ENCODE results near the gene MRPL34.
"Not testable (repeated sequence)": the region's sequence is repeated elsewhere in the genome, so short reads cannot be mapped to it uniquely, and the experiment has no call there.

Gene MRPL34

GRCh38 chr19:17305517-17306284 lies at the start of gene MRPL34:
MRPL34 (plus strand) TSS chr19:17305872; CDS start chr19:17305893, 21 bp downstream.
- peak; percentile 100 for DNase-seq (ENCODE audit: low spot score)

DNA sequence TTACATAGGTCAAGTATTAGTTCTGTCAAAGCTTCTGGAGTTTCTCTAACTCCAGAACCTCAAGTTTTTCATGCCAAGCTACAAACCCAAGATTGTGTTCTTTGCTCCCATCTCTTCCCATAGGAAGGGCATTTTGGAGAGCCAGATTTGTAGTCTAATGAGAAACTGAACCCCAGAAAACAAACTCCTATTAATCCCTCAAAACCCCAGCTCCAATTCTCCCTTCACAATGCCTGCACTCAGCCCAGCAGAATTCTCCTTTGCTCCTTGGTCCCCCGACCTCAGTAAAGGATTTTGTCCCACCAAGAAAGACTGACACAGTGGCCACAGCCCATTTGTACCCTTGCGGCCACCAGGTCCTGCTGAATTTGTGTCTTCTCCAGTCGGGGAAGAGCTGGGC lies 49.5 kb upstream of the MRPL34 start:
- DNase-seq (ENCODE audit: low spot score) = no peak

DNA sequence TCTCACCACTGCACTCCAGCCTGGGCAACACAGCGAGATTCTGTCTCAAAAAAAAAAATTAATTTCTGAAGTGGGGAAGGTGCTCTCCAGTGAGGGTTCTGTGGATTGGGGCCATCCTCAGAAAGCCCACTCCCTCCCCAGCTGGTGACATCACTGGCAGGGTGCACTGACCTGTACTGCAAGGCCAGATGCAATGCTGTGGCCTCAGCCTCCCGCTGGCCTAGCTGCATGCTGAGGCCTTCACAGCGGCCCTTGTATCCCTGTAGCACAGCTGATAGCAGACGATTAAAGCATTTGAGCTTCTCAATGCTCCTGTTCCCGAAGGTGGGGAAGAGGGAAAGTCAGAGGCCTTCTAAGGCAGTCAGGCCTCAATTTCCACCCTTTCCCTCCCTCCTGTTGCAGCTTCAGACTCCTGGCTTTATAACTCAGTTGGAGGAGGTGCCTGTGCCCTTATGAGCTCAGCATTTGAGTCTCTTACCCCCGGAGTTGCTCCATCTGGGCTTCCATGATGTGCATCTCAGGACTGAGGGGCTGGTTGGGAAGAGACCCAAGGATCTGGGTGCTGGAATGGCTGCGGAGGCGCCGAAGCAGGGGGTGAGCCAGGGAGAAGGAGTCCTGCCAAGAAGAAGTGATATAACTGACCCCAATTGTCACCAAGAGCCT lies 46.4 kb upstream of the MRPL34 start:
- DNase-seq (ENCODE audit: low spot score) = no peak

DNA sequence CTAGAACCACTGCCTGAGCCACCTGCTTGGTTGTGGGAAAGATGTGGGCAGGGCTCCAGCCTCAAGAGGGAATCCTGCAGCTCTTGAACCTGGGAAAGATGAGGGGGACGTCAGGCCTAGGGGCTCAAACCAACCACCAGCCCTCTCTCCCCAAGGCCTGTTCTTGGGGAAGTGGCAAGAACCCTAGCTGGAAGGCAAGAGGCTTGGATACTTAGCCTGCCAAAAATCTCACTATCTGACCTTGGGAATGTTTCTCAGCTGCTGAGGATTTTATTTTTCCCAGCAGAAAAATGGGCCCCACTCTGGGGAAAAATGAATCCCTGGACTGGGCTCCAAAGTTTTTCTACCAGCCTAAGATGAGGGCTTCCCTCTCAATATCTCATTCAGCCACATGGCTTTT lies 45.7 kb upstream of the MRPL34 start:
- no peak for DNase-seq (ENCODE audit: low spot score)

DNA sequence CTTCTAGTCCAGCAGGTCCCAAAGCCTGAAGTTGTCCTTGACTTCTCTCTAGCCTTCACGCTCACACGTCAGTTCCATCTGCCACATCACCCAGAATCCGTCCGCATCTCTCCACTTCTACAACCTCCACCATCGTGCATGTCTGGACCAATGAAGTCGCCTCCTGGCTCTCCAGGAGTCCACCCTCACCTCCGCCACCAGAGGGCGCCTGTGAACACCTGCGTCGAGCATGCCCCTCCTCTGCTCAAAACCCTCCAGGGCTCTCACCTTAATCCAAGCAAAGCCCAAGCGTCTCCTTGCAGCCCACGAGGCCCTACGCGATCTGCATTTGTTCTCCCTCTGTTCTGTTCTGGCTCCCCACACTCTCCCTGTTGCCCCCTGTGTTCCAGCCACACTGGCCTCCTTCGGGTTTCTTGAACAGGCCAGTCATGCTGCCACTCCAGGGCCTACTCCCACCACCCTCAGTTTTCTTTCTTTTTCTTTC lies 44.8 kb upstream of the MRPL34 start:
- DNase-seq (ENCODE audit: low spot score) = peak; percentile 84

DNA sequence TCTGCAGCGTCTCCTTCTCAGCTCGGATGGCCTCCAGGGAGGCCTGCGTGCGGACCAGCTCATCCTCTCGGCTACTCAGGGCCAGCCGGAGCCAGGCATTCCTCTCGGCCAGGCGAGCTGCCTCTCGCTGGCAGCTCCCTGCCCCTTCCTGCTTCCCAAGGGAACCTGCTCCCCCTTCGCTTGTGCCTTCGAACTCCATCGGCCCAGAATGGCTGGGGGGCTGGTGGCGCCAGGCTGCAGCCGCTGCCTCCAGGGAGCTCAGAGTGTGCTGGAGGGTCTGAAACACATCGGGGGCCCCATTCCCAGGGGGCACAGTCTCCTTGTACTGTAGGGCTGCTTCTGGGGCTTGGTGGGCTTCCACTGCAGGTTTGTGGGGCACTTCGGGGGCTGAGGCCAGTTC lies 43.1 kb upstream of the MRPL34 start:
- DNase-seq (ENCODE audit: low spot score) = no peak

DNA sequence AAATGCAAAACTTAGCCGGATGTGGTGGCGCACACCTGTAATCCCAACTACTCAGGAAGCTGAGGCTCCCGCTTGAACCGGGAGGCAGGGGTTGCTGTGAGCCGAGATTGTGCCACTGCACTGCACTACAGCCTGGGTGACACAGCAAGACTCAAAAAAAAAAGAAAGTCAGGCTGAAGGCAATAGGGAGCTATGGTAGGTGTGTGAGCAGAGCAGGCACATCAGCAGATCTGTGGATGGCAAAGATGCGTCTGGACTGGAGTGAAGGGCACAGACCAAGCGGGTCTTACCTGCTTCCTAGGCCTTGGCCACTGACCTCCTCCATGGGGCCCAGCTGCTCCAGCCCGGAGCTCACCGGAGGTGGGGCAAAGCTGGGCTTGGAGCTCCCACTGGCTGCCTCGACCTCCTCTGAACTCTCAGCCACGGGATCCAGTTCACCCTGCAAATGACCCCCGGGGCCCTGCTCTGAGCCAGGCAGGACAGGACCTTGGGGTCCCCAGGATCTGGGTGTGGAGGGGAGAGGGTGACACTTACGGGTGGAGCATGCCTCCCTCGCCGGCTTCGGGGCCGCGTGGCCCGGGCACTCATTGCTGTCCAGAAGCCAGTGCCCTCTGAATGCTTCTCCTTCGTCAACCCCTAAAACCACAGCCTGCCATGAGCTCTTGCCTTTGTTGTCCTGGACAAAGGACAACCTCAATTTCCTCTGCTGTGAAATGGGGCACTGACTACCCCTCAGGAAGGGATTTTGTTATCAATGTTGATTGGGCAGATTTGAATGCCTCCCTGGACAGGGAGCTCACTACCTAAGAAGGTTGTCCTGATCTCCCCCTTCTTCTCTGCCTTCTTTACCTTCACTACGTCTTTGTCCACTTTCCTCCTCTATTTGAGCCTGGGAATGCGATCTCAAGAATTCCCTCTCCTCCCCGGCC lies 41.7 kb upstream of the MRPL34 start:
- no peak for DNase-seq (ENCODE audit: low spot score)

GRCh38 chr19:17264641-17264979 lies 41.1 kb upstream of the MRPL34 start, which contains the start of gene USHBP1:
USHBP1 (minus strand) TSS chr19:17264745; CDS start chr19:17264299, 446 bp downstream.
- no peak for DNase-seq (ENCODE audit: low spot score)

DNA sequence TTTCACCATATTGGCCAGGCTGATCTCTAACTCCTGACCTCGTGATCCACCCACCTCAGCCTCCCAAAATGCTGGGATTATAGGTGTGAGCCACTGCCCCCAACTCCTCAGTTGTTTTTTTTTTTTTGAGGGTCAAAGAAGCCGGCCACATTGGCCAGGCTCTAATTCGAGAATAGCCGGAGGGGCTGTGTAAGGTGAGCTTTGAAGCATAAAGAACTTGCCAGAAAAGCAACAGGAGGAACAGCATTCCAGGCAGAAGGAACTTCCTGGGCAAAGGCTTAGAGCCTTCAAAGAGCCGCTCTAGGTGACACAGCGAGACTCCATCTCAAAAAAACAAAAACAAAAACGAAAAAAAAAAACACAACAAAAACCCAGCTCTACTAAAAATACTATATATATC lies 39.6 kb upstream of the MRPL34 start:
- no peak for DNase-seq (ENCODE audit: low spot score)

- DNase-seq (ENCODE audit: low spot score) = no peak
Observed at GRCh38 chr19:17266589-17266974, 39.1 kb upstream of the MRPL34 start.

DNA sequence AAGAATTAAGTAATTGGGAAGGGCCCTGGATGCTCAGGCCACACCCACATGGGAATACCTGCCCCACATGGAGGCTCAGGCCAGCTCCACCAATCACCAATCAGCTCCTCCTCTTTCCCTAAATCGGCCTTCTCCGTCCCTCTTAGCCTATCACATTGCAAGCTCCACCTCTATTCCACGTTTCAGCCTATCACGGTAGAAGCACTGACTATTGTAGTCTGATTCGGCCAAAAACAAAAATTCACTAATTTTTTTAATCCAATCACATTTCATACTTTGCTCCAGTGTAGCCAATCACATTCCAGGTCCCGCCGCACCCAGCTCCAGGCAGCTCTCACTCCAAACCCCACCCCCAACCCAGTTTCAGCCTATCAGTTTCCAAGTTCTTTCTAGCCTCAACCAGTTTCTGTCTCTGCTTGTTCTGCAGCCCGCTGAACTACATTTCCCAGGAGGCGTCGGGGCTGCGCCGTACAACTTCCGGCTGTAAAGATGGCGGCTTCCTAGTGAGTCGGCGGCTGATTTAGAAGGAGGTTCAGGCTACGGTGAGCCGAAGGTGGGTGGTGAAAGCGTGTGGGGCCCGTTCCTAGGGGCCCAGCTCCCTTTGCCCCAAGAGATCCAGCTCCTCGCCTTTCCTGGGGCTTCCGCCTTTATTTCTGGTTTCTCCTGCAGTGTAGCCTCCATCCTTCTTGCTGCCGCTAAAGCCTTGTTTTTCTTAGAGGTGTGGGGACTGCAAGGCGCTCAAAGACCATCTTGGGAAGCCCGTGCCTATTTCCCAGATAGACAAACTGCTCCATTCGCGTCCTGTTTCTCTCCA lies 38.5 kb upstream of the MRPL34 start, which contains the start of gene BABAM1:
Gene BABAM1, plus strand, starts transcription at position 469 of the 814 bp plus-strand sequence. CDS start 1,364 bp downstream, outside the sequence.
- peak; percentile 99 for DNase-seq (ENCODE audit: low spot score)

DNA sequence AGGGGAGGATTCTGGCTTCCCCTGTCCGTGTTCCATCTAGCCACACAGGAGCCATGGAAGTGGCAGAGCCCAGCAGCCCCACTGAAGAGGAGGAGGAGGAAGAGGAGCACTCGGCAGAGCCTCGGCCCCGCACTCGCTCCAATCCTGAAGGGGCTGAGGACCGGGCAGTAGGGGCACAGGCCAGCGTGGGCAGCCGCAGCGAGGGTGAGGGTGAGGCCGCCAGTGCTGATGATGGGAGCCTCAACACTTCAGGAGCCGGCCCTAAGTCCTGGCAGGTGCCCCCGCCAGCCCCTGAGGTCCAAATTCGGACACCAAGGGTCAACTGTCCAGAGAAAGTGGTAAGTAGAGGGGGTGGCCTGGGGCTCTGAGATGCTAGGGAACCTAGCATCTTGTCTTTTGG lies 36.9 kb upstream of the MRPL34 start:
- no peak for DNase-seq (ENCODE audit: low spot score)

GRCh38 chr19:17274892-17275291 lies 30.8 kb upstream of the MRPL34 start:
- DNase-seq (ENCODE audit: low spot score) = not testable (repeated sequence)

DNA sequence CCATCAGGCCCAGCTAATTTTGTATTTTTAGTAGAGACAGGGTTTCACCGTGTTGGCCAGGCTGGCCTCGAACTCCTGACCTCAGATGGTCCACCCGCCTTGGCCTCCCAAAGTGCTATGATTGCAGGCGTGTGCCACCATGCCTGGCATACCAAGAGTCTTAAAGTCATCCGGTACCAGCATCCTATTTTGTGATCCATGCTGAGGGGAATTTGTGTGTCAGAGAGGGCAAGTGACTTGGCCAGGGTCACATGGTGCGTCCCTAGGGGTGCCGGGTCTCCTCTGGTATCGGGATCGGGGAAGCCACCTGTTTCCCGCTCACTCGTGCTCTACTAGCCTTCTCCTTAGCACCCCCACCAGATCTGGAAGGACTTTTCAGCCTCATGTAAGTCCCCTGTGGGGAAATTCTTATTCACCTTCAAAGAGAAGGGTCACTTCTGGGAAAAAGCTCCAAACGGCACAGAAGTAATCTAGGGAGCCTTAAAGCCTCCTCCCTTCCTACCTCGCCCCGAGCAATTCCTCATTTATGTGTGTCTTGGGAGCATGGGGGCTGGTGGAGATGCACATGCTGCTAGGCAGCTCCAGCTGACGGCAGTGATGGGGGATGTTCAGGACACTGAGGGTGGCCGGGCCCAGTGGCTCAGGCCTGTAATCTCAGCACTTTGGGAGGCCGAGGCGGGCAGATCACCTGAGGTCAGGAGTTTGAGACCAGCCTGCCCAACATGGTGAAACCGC lies 30.1 kb upstream of the MRPL34 start:
- no peak for DNase-seq (ENCODE audit: low spot score)

DNA sequence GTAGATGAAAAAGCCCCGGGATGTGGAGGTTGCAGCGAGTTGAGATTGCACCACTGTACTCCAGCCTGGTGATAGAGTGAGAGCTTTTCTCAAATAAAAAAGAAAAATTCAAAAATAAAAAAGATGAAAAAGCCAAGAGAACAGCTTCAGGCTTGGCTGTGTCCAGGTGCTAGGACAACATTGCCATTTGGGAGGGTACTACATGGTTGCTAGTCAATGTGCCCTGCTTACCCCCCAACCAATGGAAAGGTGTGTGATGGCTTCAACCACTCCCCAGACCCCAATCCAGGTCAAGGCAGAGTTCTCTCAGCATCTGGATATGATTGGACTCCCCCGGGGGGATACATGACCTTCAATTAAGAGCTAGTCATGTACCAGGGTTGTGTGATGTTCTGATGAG lies 26.2 kb upstream of the MRPL34 start:
- no peak for DNase-seq (ENCODE audit: low spot score)

GRCh38 chr19:17281391-17282304 lies 24.0 kb upstream of the MRPL34 start, which contains the start of gene ANKLE1:
ANKLE1 (plus strand) TSS chr19:17281901; CDS start chr19:17281921, 20 bp downstream.
- DNase-seq (ENCODE audit: low spot score) = no peak

GRCh38 chr19:17282488-17283125 lies 23.1 kb upstream of the MRPL34 start:
- DNase-seq (ENCODE audit: low spot score) = peak; percentile 79

DNA sequence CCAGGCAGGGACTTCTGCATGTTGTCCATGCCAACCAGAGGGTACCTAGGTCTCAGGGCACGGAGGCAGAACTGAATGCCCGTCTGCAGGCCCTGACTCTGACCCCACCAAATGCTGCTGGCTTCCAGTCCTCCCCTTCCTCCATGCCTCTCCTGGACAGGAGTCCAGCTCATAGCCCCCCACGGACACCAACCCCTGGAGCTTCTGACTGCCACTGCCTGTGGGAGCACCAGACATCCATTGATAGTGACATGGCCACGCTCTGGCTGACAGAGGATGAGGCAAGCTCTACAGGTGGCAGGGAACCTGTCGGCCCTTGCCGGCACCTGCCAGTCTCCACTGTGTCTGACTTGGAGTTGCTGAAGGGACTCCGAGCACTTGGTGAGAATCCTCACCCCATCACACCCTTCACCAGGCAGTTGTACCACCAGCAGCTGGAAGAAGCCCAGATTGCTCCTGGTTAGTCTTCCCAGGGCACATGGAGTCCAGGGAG lies 22.1 kb upstream of the MRPL34 start:
- no peak for DNase-seq (ENCODE audit: low spot score)

All from SW480 (cell line).